ENCODE measurements around the gene SLPI. TPM values are rescaled to one million over a fixed set of nuclear protein-coding genes. Genes with fewer than 3 reads are reported as not detected.

Gene SLPI
- total RNA-seq, 1 donor: 1.4 TPM

- Histone ChIP-seq H3K4me1 (ENCODE audit: insufficient read depth, low read length) (peaks cover 5% of the 10 kb centered on the region), H3K9me3 (ENCODE audit: low read depth, low read length) (no peaks in the 10 kb centered on the region), H3K27ac (ENCODE audit: low read depth, low read length) (no peak overlapping the region), H3K79me2 (ENCODE audit: insufficient read depth, low read length) (no peaks in the 10 kb centered on the region), H3K4me3 (ENCODE audit: insufficient read depth, low read length) (no peak overlapping the region), H3K4me2 (ENCODE audit: insufficient read depth, low read length) (no peak overlapping the region), H3K27me3 (ENCODE audit: insufficient read depth, low read length) (peaks cover 29% of the 10 kb centered on the region), H3K36me3 (ENCODE audit: insufficient read depth, low read length) (no peaks in the 10 kb centered on the region), H4K20me1 (ENCODE audit: insufficient read depth, low read length) (no peaks in the 10 kb centered on the region), H2AFZ (ENCODE audit: low read length) (no peak overlapping the region)
- TF ChIP-seq, protein P1, sequence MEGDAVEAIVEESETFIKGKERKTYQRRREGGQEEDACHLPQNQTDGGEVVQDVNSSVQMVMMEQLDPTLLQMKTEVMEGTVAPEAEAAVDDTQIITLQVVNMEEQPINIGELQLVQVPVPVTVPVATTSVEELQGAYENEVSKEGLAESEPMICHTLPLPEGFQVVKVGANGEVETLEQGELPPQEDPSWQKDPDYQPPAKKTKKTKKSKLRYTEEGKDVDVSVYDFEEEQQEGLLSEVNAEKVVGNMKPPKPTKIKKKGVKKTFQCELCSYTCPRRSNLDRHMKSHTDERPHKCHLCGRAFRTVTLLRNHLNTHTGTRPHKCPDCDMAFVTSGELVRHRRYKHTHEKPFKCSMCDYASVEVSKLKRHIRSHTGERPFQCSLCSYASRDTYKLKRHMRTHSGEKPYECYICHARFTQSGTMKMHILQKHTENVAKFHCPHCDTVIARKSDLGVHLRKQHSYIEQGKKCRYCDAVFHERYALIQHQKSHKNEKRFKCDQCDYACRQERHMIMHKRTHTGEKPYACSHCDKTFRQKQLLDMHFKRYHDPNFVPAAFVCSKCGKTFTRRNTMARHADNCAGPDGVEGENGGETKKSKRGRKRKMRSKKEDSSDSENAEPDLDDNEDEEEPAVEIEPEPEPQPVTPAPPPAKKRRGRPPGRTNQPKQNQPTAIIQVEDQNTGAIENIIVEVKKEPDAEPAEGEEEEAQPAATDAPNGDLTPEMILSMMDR (IDR thresholded peaks at IDR 0.05; ENCODE audit: extremely low read depth, low read depth, low read length): no peak
- no peak for DNase-seq (ENCODE audit: insufficient read length, low spot score, missing footprints)
These were observed 2.8 kb upstream of the SLPI start for GRCh38 chr20:45257161-45257560.

DNA sequence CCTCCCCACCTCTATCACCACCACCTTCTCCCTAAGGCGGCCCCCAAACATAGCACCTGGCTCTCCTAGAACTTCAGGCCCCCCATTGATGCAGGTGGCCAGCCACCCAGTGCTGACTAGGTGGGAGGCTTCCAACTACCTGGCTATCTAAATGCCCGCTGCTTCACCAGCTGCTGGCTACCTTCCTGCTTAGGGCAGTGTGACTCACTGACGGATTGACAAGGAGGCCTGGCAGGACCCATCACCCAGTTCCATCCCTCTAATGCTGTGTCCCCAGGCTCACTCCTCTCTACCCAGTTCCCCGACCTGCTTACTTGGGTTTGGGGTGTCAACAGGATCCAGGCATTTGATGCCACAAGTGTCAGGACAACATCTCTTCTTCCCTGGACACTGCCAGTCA is 1.1 kb downstream of the SLPI start:
- Histone ChIP-seq H3K36me3 (ENCODE audit: insufficient read depth, low read length) (no peaks in the 10 kb centered on the region), H3K4me3 (ENCODE audit: insufficient read depth, low read length) (no peak overlapping the region), H3K4me2 (ENCODE audit: insufficient read depth, low read length) (no peak overlapping the region), H3K27ac (ENCODE audit: low read depth, low read length) (no peak overlapping the region), H3K9me3 (ENCODE audit: low read depth, low read length) (no peaks in the 10 kb centered on the region), H2AFZ (ENCODE audit: low read length) (no peak overlapping the region), H3K4me1 (ENCODE audit: insufficient read depth, low read length) (peaks cover 5% of the 10 kb centered on the region), H3K79me2 (ENCODE audit: insufficient read depth, low read length) (no peaks in the 10 kb centered on the region), H3K27me3 (ENCODE audit: insufficient read depth, low read length) (peaks cover 18% of the 10 kb centered on the region), H4K20me1 (ENCODE audit: insufficient read depth, low read length) (no peaks in the 10 kb centered on the region)
- DNase-seq (ENCODE audit: insufficient read length, low spot score, missing footprints): no peak
- TF ChIP-seq, protein P1 (IDR thresholded peaks at IDR 0.05; ENCODE audit: extremely low read depth, low read depth, low read length): no peak

DNA sequence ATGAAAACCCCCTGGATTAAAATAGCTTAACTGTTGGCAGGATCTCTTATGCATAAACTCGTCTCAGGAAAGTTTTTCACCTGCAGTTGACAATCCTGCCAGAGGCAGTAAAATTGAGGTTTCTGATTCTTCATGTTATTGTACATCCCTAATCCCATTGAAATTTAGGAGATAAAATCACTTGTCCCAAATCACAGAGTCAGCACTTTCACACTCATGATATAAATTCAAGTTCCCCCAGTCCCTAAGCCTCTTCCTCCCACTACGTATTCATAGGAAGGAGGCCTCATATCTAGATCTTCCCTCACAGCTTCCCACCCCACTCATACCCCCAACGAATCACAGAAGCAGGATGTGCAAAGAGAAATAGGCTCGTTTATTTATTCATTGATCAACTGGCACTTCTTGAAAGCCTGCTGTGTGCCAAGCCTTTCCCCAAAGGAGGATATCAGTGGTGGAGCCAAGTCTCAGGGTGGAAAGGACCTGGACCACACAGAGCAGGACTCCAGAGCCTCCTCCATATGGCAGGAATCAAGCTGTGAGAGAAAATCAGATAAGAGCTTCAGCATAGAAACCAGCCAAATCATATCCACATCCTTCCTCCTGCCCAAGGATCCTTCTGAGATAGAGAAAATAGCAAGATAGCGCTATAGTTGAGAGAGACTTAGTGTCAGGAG is 2.3 kb downstream of the SLPI start:
- Histone ChIP-seq H4K20me1 (ENCODE audit: insufficient read depth, low read length) (no peaks in the 10 kb centered on the region), H3K27ac (ENCODE audit: low read depth, low read length) (no peak overlapping the region), H3K36me3 (ENCODE audit: insufficient read depth, low read length) (no peaks in the 10 kb centered on the region), H3K4me3 (ENCODE audit: insufficient read depth, low read length) (no peak overlapping the region), H3K4me1 (ENCODE audit: insufficient read depth, low read length) (peaks cover 5% of the 10 kb centered on the region), H3K9me3 (ENCODE audit: low read depth, low read length) (no peaks in the 10 kb centered on the region), H2AFZ (ENCODE audit: low read length) (no peak overlapping the region), H3K27me3 (ENCODE audit: insufficient read depth, low read length) (peaks cover 21% of the 10 kb centered on the region), H3K4me2 (ENCODE audit: insufficient read depth, low read length) (no peak overlapping the region), H3K79me2 (ENCODE audit: insufficient read depth, low read length) (no peaks in the 10 kb centered on the region)
- TF ChIP-seq, protein P1 (IDR thresholded peaks at IDR 0.05; ENCODE audit: extremely low read depth, low read depth, low read length): no peak
- no peak for DNase-seq (ENCODE audit: insufficient read length, low spot score, missing footprints)

- H3K27ac ChIP-seq (ENCODE audit: low read depth, low read length): no peak overlapping the region
- no peaks in the 10 kb centered on the region for H3K79me2 ChIP-seq (ENCODE audit: insufficient read depth, low read length)
- TF ChIP-seq, protein P1 (IDR thresholded peaks at IDR 0.05; ENCODE audit: extremely low read depth, low read depth, low read length): no peak
- no peak overlapping the region for H3K4me3 ChIP-seq (ENCODE audit: insufficient read depth, low read length)
- no peaks in the 10 kb centered on the region for H4K20me1 ChIP-seq (ENCODE audit: insufficient read depth, low read length)
- no peaks in the 10 kb centered on the region for H3K36me3 ChIP-seq (ENCODE audit: insufficient read depth, low read length)
- H3K9me3 ChIP-seq (ENCODE audit: low read depth, low read length): no peaks in the 10 kb centered on the region
- no peaks in the 10 kb centered on the region for H3K4me1 ChIP-seq (ENCODE audit: insufficient read depth, low read length)
- peaks cover 34% of the 10 kb centered on the region for H3K27me3 ChIP-seq (ENCODE audit: insufficient read depth, low read length)
- no peak overlapping the region for H2AFZ ChIP-seq (ENCODE audit: low read length)
- H3K4me2 ChIP-seq (ENCODE audit: insufficient read depth, low read length): no peak overlapping the region
- no peak for DNase-seq (ENCODE audit: insufficient read length, low spot score, missing footprints)
These were observed 5.8 kb downstream of the SLPI start for GRCh38 chr20:45248609-45249008.
